ENCODE data around the gene VASP.

VASP gene

GRCh38 chr19:45483033-45483432, 24.2 kb upstream of the VASP start:
- H3K4me3 ChIP-seq (ENCODE audit: low read depth, low read length) = no peak overlapping the region
- TF ChIP-seq CTCF (IDR thresholded peaks at IDR 0.05; ENCODE audit: low read depth, low read length) = no peak

GRCh38 chr19:45484273-45484945, 22.9 kb upstream of the VASP start:
- TF ChIP-seq CTCF (IDR thresholded peaks at IDR 0.05; ENCODE audit: low read depth, low read length) = no peak
- no peak overlapping the region for H3K4me3 ChIP-seq (ENCODE audit: low read depth, low read length)

GRCh38 chr19:45485305-45486077, 21.8 kb upstream of the VASP start:
- TF ChIP-seq CTCF (IDR thresholded peaks at IDR 0.05; ENCODE audit: low read depth, low read length) = peak; percentile 89
- peak overlapping the region; percentile 67 for H3K4me3 ChIP-seq (ENCODE audit: low read depth, low read length)

GRCh38 chr19:45488708-45489107, 18.6 kb upstream of the VASP start:
- no peak for TF ChIP-seq CTCF (IDR thresholded peaks at IDR 0.05; ENCODE audit: low read depth, low read length)
- H3K4me3 ChIP-seq (ENCODE audit: low read depth, low read length) = no peak overlapping the region

GRCh38 chr19:45489216-45489855, 17.9 kb upstream of the VASP start:
- TF ChIP-seq CTCF (IDR thresholded peaks at IDR 0.05; ENCODE audit: low read depth, low read length) = no peak
- no peak overlapping the region for H3K4me3 ChIP-seq (ENCODE audit: low read depth, low read length)

GRCh38 chr19:45492137-45492626, 15.1 kb upstream of the VASP start:
- peak overlapping the region; percentile 67 for H3K4me3 ChIP-seq (ENCODE audit: low read depth, low read length)
- no peak for TF ChIP-seq CTCF (IDR thresholded peaks at IDR 0.05; ENCODE audit: low read depth, low read length)

Data from WI38 (cell line).